SK-MEL-5 (cell line): ENCODE data around the gene HOPX. TPM values are rescaled to one million over a fixed set of nuclear protein-coding genes. Genes with fewer than 3 reads are reported as not detected.
A peak's percentile ranks its signal among the peaks of the same experiment; 100 is the strongest.
"Not testable (repeated sequence)": the region's sequence is repeated elsewhere in the genome, so short reads cannot be mapped to it uniquely, and the experiment has no call there.

Experiments used
- DNase-seq: peaks from one replicate; pipeline ENCODE4 v3.0.0-alpha.2; 2016; ENCODE audit warnings: low read depth, low spot score
- in situ Hi-C: cut with HindIII; loops from 2 replicates; pipeline ENCODE4 v1.10.0; 2016; ENCODE audit warnings: low sequenced_read_pairs, high pct_unique_total_duplicates, low pct_unique_long_range_greater_than_20kb
- polyA plus RNA-seq, 2 experiments: library from polyadenylated mRNA; depleted of rRNA; stranded (reverse); fragments of >200 nt; gene quantifications; 2 replicates each; pipeline ENCODE4 v1.2.3, GENCODE V29; 2015
- total RNA-seq: library from RNA; depleted of rRNA; stranded (reverse); fragments of >200 nt; shearing (Covaris generic); gene quantifications from 2 replicates; pipeline ENCODE4 v1.2.3, GENCODE V29; 2014; rRNA removed

The HOPX gene
- not detected in 2 replicates for total RNA-seq
- polyA plus RNA-seq (2015; cell fraction: cytosol; rRNA removed), result not detected in 2 replicates
- not detected in 2 replicates for polyA plus RNA-seq (2015; cell fraction: nucleus; rRNA removed)

DNA sequence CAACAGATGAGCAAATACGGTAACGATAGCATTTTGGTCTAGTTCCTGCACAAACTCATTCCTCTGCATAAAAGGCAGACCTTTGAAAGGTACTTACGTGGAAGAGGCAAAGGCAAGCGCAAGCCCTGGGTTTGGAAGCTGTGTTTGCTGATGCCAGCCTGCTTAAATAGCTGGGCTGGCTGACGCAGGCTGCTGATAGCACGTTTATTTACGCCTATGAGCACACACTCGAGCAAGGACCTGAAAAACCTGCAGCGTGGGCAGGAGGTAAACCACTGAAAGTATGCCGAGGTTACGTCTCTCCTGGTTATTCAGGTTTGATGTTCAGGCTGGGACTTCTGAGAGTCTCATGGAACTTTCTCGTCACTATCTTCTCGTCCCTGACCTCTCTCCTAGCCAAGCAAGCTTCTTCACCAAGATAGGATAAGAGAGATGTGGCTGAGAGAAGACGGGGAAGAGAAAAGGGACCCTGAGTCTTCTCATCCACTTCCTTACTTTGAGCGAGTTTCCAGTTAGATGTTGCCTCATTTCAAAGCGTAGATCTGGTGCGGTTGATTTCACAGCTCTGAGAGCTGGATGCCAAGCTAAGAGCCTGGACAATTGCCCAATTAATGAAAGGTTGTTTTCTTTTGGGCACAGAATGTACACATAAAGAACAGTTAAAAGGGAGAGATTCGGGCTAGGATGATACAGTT lies at the start of gene HOPX:
Gene HOPX, minus strand, starts transcription at position 139 of the 695 bp plus-strand sequence. CDS start 23,480 bp downstream, outside the sequence.
- no peak for DNase-seq
- in situ Hi-C loops, result no loop called here

GRCh38 chr4:56730097-56730496 lies 49.0 kb upstream of the HOPX start:
- DNase-seq, result no peak
- in situ Hi-C loops, result no loop called here

- DNase-seq, result no peak
- in situ Hi-C loops, result no loop called here
Measured at GRCh38 chr4:56728512-56728911, 47.4 kb upstream of the HOPX start.

GRCh38 chr4:56727150-56727549 lies 46.1 kb upstream of the HOPX start:
- in situ Hi-C loops, result no loop called here
- peak; percentile 15 for DNase-seq

DNA sequence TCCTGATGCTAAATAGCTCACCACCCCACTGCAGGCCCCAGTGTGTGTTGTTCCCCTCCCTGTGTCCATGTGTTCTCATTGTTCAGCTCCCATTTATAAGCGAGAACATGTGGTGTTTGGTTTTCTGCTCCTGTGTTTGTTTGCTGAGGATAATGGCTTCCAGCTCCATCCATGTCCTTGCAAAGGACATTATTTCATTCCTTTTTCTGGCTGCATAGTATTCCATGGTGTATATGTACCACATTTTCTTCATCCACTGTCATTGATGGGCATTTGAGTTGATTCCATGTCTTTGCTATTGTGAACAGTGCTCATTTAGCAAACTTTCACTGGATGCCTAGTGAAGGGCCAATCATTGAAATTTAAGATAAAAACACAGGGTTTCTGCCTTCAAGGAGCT lies 45.5 kb upstream of the HOPX start:
- in situ Hi-C loops, DNase-seq: not testable (repeated sequence)

DNA sequence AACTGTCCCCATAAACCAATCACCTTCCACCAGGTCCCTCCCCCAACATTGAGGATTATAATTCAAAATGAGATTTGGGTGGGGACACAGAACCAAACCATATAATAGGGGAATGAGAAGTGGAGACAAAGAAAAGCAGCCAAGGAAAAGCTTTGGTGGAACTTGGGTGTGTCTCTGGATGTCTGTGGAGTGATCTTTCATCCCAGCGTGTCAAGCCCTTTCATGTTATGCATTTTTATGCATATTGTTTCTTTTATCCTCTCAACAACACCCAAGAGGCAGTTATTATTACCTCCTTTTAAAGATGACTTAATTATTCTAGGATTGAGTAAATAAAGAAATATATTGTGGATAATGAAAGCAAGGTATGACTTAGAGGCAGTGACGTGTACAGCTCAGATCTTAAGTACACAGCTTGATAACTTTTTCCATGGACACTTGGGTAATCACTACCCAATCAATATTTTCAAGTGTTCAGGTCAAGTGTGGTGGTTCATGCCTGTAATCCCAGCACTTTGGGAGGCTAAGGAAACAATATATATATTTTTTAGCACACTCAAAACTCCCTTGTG lies 42.6 kb upstream of the HOPX start:
- no peak for DNase-seq
- in situ Hi-C loops, result no loop called here

GRCh38 chr4:56723201-56723605 lies 42.1 kb upstream of the HOPX start:
- in situ Hi-C loops, result no loop called here
- no peak for DNase-seq

GRCh38 chr4:56708146-56708545 lies 27.1 kb upstream of the HOPX start:
- in situ Hi-C loops, result no loop called here
- DNase-seq, result no peak

- in situ Hi-C loops, result no loop called here
Measured at GRCh38 chr4:56705966-56706365, 24.9 kb upstream of the HOPX start.

DNA sequence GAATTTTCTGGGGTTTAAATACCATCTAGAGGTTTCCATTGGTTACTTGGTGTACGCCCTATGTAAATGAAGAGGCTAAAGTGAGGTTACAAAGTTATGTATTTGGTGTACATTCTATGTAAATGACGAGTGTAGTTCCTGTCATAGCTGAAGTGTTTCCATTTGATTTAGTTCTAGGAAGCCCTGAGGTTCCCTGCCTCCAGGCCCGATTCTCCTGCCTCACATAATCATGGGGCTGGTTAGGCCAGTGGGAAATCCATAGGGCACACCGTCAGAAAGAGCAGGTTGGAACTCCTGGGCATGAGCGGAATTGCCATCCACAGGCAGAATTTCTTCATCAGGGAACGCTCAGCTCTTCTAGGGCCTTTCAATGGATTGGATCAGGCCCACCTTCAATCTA lies 24.2 kb upstream of the HOPX start:
- DNase-seq, result no peak
- in situ Hi-C loops, result no loop called here

More at GRCh38 chr4:56705966-56706365, 24.9 kb upstream of the HOPX start:
- no peak for DNase-seq

- no peak for DNase-seq
- in situ Hi-C loops, result no loop called here
Measured at GRCh38 chr4:56704089-56704871, 23.2 kb upstream of the HOPX start.

- in situ Hi-C loops, result no loop called here
Measured at GRCh38 chr4:56703378-56703777, 22.3 kb upstream of the HOPX start.

GRCh38 chr4:56701644-56702043 lies 20.5 kb upstream of the HOPX start:
- in situ Hi-C loops, result no loop called here
- no peak for DNase-seq

More at GRCh38 chr4:56703378-56703777, 22.3 kb upstream of the HOPX start:
- DNase-seq, result no peak

DNA sequence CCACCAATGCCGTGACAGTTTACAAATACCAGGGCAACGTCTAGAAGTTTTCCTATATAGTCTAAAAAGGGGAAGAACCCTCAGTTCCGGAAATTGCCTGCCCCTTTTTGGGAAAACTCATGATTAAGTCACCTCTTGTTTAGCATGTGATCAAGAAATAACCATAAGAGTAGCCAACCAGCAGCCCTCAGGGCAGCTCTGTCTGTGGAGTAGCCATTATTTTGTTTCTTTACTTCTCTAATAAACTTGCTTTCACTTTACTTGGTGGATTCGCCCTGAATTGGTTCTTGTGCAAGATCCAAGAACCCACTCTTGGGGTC lies 20.0 kb upstream of the HOPX start:
- no peak for DNase-seq
- in situ Hi-C loops, result no loop called here

DNA sequence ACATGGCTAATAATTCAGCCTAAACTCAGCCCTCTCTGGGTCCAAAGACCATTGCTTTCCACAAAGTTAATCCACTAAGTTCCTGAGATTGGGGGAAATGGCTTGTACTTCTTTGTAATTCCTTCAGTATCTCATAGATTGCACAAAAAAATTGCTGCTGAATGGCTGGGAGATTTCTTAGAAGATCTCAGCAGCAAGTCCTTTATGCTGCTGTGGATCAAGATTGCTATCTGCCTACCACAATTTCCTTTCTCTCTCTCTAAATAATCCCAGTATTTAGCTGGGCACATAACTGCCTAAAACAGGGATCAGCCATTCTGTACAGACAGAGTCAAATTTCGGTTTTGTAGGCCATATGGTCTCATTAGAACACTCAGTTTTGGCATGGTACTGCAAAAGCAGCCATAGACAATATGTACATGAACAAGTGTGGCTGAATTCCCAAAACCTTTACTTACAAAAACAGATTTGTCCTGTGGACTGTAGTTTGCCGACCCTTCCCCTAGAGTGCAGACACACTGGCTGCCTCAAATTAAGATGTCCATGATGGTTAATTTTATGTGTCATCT lies 18.5 kb upstream of the HOPX start:
- no peak for DNase-seq
- in situ Hi-C loops, result no loop called here

DNA sequence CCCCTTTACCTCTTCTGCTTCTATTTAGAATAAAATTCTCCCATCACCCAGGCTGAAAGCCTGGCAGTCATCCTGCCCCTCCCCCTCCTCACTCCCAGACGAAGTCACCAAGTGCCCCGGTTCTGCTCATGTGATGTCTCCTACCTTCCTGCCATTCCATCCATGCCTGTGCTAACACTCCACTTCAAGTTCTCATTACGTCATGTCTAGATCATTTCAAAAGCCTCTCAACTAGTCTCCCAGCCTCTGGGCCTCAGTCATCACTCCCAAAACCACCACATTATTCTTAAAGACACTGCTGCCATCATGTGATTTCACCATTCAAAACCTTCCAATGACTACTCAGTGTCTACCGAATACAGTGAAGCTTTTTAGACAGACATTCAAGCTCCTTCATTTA lies 17.2 kb upstream of the HOPX start:
- in situ Hi-C loops, result no loop called here
- no peak for DNase-seq

- in situ Hi-C loops, result no loop called here
- no peak for DNase-seq
Measured at GRCh38 chr4:56696056-56696455, 15.0 kb upstream of the HOPX start.

- in situ Hi-C loops, DNase-seq: not testable (repeated sequence)
Measured at GRCh38 chr4:56693476-56693875, 12.4 kb upstream of the HOPX start.
